ENCODE measurements around the gene EIF3I. TPM values are rescaled to one million over a fixed set of nuclear protein-coding genes. Genes with fewer than 3 reads are reported as not detected.

EIF3I gene
- total and polyA plus RNA-seq, 2 donors (not counting 1 experiment from before 2014, with no cell fraction given), result 277 to 492 TPM

GRCh38 chr1:32197074-32197473 is 25.1 kb upstream of the EIF3I start:
- H3K27me3 ChIP-seq (ENCODE audit: control insufficient read depth, insufficient read depth, low read length), result no peaks in the 10 kb centered on the region
- no peaks in the 10 kb centered on the region for H3K79me2 ChIP-seq (ENCODE audit: control insufficient read depth, insufficient read depth, low read length)
- H3K4me2 ChIP-seq (ENCODE audit: extremely low read depth, insufficient read depth, low read length), result no peak overlapping the region
- H3K9me3 ChIP-seq (ENCODE audit: control insufficient read depth, insufficient read depth, low read depth, low read length), result no peaks in the 10 kb centered on the region
- no peak overlapping the region for H3K27ac ChIP-seq (ENCODE audit: insufficient read depth, low read length)
- H2AFZ ChIP-seq (ENCODE audit: low read length), result no peak overlapping the region
- no peak overlapping the region for H3K9ac ChIP-seq (ENCODE audit: insufficient read depth, low read length)
- TF ChIP-seq EZH2 (IDR thresholded peaks at IDR 0.05; ENCODE audit: low read length, missing control alignments) (no peak), CTCF (conservative IDR thresholded peaks at IDR 0.05 in 1 of 2, IDR thresholded peaks at IDR 0.05 in 1 of 2; ENCODE audit: low read depth in 1 of 2, low read length in 2 of 2) (no peak)
- H3K4me1 ChIP-seq (ENCODE audit: control insufficient read depth, extremely low read depth, insufficient read depth, low read length), result peaks cover 18% of the 10 kb centered on the region
- peaks cover 41% of the 10 kb centered on the region for H3K36me3 ChIP-seq (ENCODE audit: control insufficient read depth, insufficient read depth, low read length)
- H4K20me1 ChIP-seq (ENCODE audit: control insufficient read depth, extremely low read depth, insufficient read depth, low read length), result no peaks in the 10 kb centered on the region
- H3K4me3 ChIP-seq (replicated peaks in 1 of 4; ENCODE audit: control extremely low read depth in 1 of 4, insufficient read depth in 1 of 4, low read depth in 3 of 4, low read length in 4 of 4), result no peak overlapping the region
- DNase-seq (ENCODE audit: low read depth in 2 of 2), result no peak

- Histone ChIP-seq H3K36me3 (ENCODE audit: control insufficient read depth, insufficient read depth, low read length) (peaks cover 33% of the 10 kb centered on the region), H3K79me2 (ENCODE audit: control insufficient read depth, insufficient read depth, low read length) (no peaks in the 10 kb centered on the region), H3K4me3 (replicated peaks in 1 of 4; ENCODE audit: control extremely low read depth in 1 of 4, insufficient read depth in 1 of 4, low read depth in 3 of 4, low read length in 4 of 4) (no peak overlapping the region), H3K9ac (ENCODE audit: insufficient read depth, low read length) (no peak overlapping the region), H3K4me2 (ENCODE audit: extremely low read depth, insufficient read depth, low read length) (no peak overlapping the region), H3K9me3 (ENCODE audit: control insufficient read depth, insufficient read depth, low read depth, low read length) (no peaks in the 10 kb centered on the region), H3K27me3 (ENCODE audit: control insufficient read depth, insufficient read depth, low read length) (no peaks in the 10 kb centered on the region), H2AFZ (ENCODE audit: low read length) (no peak overlapping the region), H3K4me1 (ENCODE audit: control insufficient read depth, extremely low read depth, insufficient read depth, low read length) (peaks cover 18% of the 10 kb centered on the region), H4K20me1 (ENCODE audit: control insufficient read depth, extremely low read depth, insufficient read depth, low read length) (no peaks in the 10 kb centered on the region), H3K27ac (ENCODE audit: insufficient read depth, low read length) (no peak overlapping the region)
- DNase-seq (ENCODE audit: low read depth in 2 of 2), result no peak
- no peak for TF ChIP-seq CTCF (conservative IDR thresholded peaks at IDR 0.05 in 1 of 2, IDR thresholded peaks at IDR 0.05 in 1 of 2; ENCODE audit: low read depth in 1 of 2, low read length in 2 of 2)
- no peak for TF ChIP-seq EZH2 (IDR thresholded peaks at IDR 0.05; ENCODE audit: low read length, missing control alignments)
Measured at GRCh38 chr1:32197837-32198236, 24.4 kb upstream of the EIF3I start.

- no peak overlapping the region for H3K27ac ChIP-seq (ENCODE audit: insufficient read depth, low read length)
- no peak overlapping the region for H3K9ac ChIP-seq (ENCODE audit: insufficient read depth, low read length)
- DNase-seq (ENCODE audit: low read depth in 2 of 2), result no peak
- no peaks in the 10 kb centered on the region for H3K9me3 ChIP-seq (ENCODE audit: control insufficient read depth, insufficient read depth, low read depth, low read length)
- no peak overlapping the region for H2AFZ ChIP-seq (ENCODE audit: low read length)
- H3K4me3 ChIP-seq (replicated peaks in 1 of 4; ENCODE audit: control extremely low read depth in 1 of 4, insufficient read depth in 1 of 4, low read depth in 3 of 4, low read length in 4 of 4), result no peak overlapping the region
- H4K20me1 ChIP-seq (ENCODE audit: control insufficient read depth, extremely low read depth, insufficient read depth, low read length), result no peaks in the 10 kb centered on the region
- peaks cover 28% of the 10 kb centered on the region for H3K36me3 ChIP-seq (ENCODE audit: control insufficient read depth, insufficient read depth, low read length)
- TF ChIP-seq EZH2 (IDR thresholded peaks at IDR 0.05; ENCODE audit: low read length, missing control alignments), result no peak
- no peak for TF ChIP-seq CTCF (conservative IDR thresholded peaks at IDR 0.05 in 1 of 2, IDR thresholded peaks at IDR 0.05 in 1 of 2; ENCODE audit: low read depth in 1 of 2, low read length in 2 of 2)
- no peaks in the 10 kb centered on the region for H3K79me2 ChIP-seq (ENCODE audit: control insufficient read depth, insufficient read depth, low read length)
- peaks cover 18% of the 10 kb centered on the region for H3K4me1 ChIP-seq (ENCODE audit: control insufficient read depth, extremely low read depth, insufficient read depth, low read length)
- H3K4me2 ChIP-seq (ENCODE audit: extremely low read depth, insufficient read depth, low read length), result no peak overlapping the region
- no peaks in the 10 kb centered on the region for H3K27me3 ChIP-seq (ENCODE audit: control insufficient read depth, insufficient read depth, low read length)
Measured at GRCh38 chr1:32198237-32199042, 23.8 kb upstream of the EIF3I start.
